MCF 10A (cell line): Measurements from ENCODE around the gene AP2S1. TPM values are rescaled to one million over a fixed set of nuclear protein-coding genes. Genes with fewer than 3 reads are reported as not detected.

Source experiments
- BruUV-seq: library from RNA; stranded (reverse); fragments of 400-500 nt; replicated peaks from 2 replicates; lab custom pipeline; 2021; lab: Mats Ljungman, UMichigan
- CTCF ChIA-PET: fragments of 300-600 bp; sonication (Branson Sonifier 250); formaldehyde crosslinking; extraction: SDS; loops from one replicate; lab custom pipeline; 2021; ENCODE audit warnings: antibody characterized with exemption, inconsistent platforms; lab: Yijun Ruan, JAX
- POLR2A ChIA-PET: fragments of 300-600, 350-650 bp; sonication (Branson Sonifier 250); formaldehyde crosslinking; extraction: SDS; loops from one replicate; lab custom pipeline; 2020; ENCODE audit warnings: antibody characterized with exemption, inconsistent platforms; lab: Yijun Ruan, JAX
- DNase-seq: peaks from one replicate; pipeline ENCODE4 v3.0.0-alpha.2; 2018; ENCODE audit not compliant: unreplicated experiment
- H3K27ac Mint-ChIP-seq: one replicate; pipeline ENCODE4 v1.8.0; 2022; ENCODE audit warnings: mild to moderate bottlenecking, low read depth, mixed read lengths; ENCODE audit not compliant: unreplicated experiment
- H3K27me3 Mint-ChIP-seq: one replicate; pipeline ENCODE4 v1.8.0; 2022; ENCODE audit warnings: mixed read lengths; ENCODE audit not compliant: insufficient read depth, unreplicated experiment
- H3K36me3 Mint-ChIP-seq: one replicate; pipeline ENCODE4 v1.8.0; 2022; ENCODE audit warnings: mild to moderate bottlenecking, moderate library complexity, mixed read lengths; ENCODE audit not compliant: insufficient read depth, unreplicated experiment
- H3K4me1 Mint-ChIP-seq: one replicate; pipeline ENCODE4 v1.8.0; 2022; ENCODE audit warnings: mixed read lengths; ENCODE audit not compliant: insufficient read depth, unreplicated experiment
- H3K4me3 Mint-ChIP-seq: one replicate; pipeline ENCODE4 v1.8.0; 2022; ENCODE audit warnings: mild to moderate bottlenecking, moderate library complexity, mixed read lengths; ENCODE audit not compliant: unreplicated experiment
- H3K9me3 Mint-ChIP-seq: one replicate; pipeline ENCODE4 v1.8.0; 2022; ENCODE audit warnings: mixed read lengths; ENCODE audit not compliant: unreplicated experiment
- intact Hi-C: fragments of 100-400 bp; cut with micrococcal nuclease; formaldehyde crosslinking; loops from 2 replicates; pipeline ENCODE4 v1.14.1; 2022
- total RNA-seq: library from RNA; stranded (reverse); gene quantifications from 2 replicates; pipeline ENCODE4 v1.2.3, GENCODE V29; 2022
- TF ChIP-seq, protein P1 (sequence below): fragments of 200-600 bp; IDR thresholded peaks from one replicate; pipeline ENCODE4 v1.8.0; 2022; ENCODE audit warnings: antibody characterized with exemption, mild to moderate bottlenecking; ENCODE audit not compliant: unreplicated experiment

AP2S1 gene
- total RNA-seq, 1 experiment from 2014 or later, result 252 TPM

GRCh38 chr19:46896076-46896794 is 45.6 kb upstream of the AP2S1 start:
- no peak for DNase-seq
- no TSS peak for BruUV-seq
- H3K9me3 Mint-ChIP-seq, result no peaks in the 10 kb centered on the region
- no peak overlapping the region for H3K4me3 Mint-ChIP-seq
- intact Hi-C loops, result no loop called here
- peaks cover 11% of the 10 kb centered on the region for H3K36me3 Mint-ChIP-seq
- peaks cover 35% of the 10 kb centered on the region for H3K4me1 Mint-ChIP-seq
- TF ChIP-seq, protein P1, sequence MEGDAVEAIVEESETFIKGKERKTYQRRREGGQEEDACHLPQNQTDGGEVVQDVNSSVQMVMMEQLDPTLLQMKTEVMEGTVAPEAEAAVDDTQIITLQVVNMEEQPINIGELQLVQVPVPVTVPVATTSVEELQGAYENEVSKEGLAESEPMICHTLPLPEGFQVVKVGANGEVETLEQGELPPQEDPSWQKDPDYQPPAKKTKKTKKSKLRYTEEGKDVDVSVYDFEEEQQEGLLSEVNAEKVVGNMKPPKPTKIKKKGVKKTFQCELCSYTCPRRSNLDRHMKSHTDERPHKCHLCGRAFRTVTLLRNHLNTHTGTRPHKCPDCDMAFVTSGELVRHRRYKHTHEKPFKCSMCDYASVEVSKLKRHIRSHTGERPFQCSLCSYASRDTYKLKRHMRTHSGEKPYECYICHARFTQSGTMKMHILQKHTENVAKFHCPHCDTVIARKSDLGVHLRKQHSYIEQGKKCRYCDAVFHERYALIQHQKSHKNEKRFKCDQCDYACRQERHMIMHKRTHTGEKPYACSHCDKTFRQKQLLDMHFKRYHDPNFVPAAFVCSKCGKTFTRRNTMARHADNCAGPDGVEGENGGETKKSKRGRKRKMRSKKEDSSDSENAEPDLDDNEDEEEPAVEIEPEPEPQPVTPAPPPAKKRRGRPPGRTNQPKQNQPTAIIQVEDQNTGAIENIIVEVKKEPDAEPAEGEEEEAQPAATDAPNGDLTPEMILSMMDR, result no peak
- no peak overlapping the region for H3K27ac Mint-ChIP-seq
- ChIA-PET CTCF (interaction anchor here (1.1 kb wide), 1 partner anchor 95 kb away, joined by 3 read pairs; no protein-coding TSS in a partner anchor), POLR2A (interaction anchor here (0.6 to 2.2 kb wide), 3 partner anchors 26 to 117 kb away, joined by 3 to 17 read pairs (median 5); no protein-coding TSS in a partner anchor)
- H3K27me3 Mint-ChIP-seq, result no peaks in the 10 kb centered on the region

DNA sequence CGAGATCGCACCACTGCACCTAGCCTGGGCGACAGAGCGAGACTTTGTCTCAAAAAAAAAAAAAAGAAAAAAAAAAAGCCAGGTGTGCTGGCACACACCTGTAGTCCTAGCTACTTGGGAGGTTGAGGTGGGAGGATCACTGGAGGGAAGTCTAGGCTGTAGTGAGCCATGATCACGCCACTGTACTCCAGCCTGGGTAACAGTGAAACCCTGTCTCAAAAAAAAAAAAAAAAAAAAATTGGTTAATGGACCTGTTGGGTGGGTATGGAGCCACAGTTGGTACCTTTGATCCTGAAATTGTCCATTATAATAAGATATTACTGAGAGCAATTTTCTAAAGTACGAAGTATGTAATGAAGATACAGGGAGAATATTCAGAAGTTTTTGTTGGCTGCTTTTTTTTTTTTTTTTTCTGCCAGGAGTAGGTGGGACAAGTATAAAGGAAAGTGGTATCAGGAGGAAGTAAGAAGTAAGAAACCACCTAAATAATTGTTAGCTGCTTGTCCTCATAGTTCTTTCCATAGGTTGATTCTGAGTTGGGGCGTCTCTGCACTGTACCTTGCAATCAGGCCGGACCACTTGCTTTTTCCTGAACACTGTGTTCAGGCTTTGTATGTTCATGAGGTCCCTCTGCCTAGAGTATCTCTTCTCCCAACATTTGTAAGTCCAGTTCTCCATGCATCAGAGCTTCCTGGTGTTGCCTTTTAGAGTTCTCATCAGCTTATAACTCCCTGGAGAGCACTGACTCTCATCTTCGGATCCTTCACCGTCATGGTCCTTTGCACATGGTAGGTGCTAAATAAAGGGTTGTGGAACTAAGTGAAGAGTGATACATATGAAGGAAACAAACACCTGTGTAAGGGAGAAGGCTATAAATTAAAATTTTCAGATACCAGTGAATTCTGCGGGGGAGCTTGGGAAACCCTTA is 41.9 kb upstream of the AP2S1 start:
- Mint-ChIP-seq H3K27me3 (no peaks in the 10 kb centered on the region), H3K4me3 (no peak overlapping the region), H3K9me3 (no peaks in the 10 kb centered on the region), H3K4me1 (peaks cover 30% of the 10 kb centered on the region), H3K36me3 (peaks cover 17% of the 10 kb centered on the region), H3K27ac (peak overlapping the region; percentile 69)
- no peak for DNase-seq
- ChIA-PET POLR2A (interaction anchor here (1.4 to 2.1 kb wide), 2 partner anchors 8 to 32 kb away, joined by 3 to 8 read pairs; no protein-coding TSS in a partner anchor), CTCF (no interaction called here)
- TF ChIP-seq, protein P1, result no peak
- BruUV-seq, result no TSS peak
- intact Hi-C loops, result no loop called here

GRCh38 chr19:46890423-46891170 is 40.0 kb upstream of the AP2S1 start:
- Mint-ChIP-seq H3K27ac (peak overlapping the region; percentile 57), H3K4me3 (no peak overlapping the region), H3K27me3 (no peaks in the 10 kb centered on the region), H3K4me1 (peaks cover 45% of the 10 kb centered on the region), H3K9me3 (peaks cover 6% of the 10 kb centered on the region), H3K36me3 (peaks cover 17% of the 10 kb centered on the region)
- POLR2A ChIA-PET, result interaction anchor here (0.5 to 1.7 kb wide), 14 partner anchors 10 to 332 kb away, joined by 3 to 8 read pairs (median 4); no protein-coding TSS in a partner anchor
- CTCF ChIA-PET, result interaction anchor here (0.7 to 1.4 kb wide), 4 partner anchors 10 to 100 kb away, joined by 3 to 4 read pairs (median 3); no protein-coding TSS in a partner anchor
- TF ChIP-seq, protein P1, result no peak
- DNase-seq, result peak; percentile 41
- intact Hi-C loops, result no loop called here
- BruUV-seq, result TSS peak; percentile 10
